BLaER1 (cell line): ENCODE measurements around the gene RPL18.

ENCODE experiments used
- H3K27ac ChIP-seq: shearing (Covaris generic); formaldehyde crosslinking; 2 replicates; pipeline ENCODE4 v1.8.1; 2022
- H3K27me3 ChIP-seq: shearing (Covaris generic); formaldehyde crosslinking; 2 replicates; pipeline ENCODE4 v1.8.1; 2022
- H3K36me3 ChIP-seq: shearing (Covaris generic); formaldehyde crosslinking; 2 replicates; pipeline ENCODE4 v1.8.1; 2022
- H3K4me1 ChIP-seq: shearing (Covaris generic); formaldehyde crosslinking; 2 replicates; pipeline ENCODE4 v1.8.1; 2022
- H3K4me2 ChIP-seq: shearing (Covaris generic); formaldehyde crosslinking; 2 replicates; pipeline ENCODE4 v1.8.1; 2022
- H3K4me3 ChIP-seq: shearing (Covaris generic); formaldehyde crosslinking; 2 replicates; pipeline ENCODE4 v1.8.1; 2022
- H3K9ac ChIP-seq: shearing (Covaris generic); formaldehyde crosslinking; 2 replicates; pipeline ENCODE4 v1.8.1; 2022
- H3K9me3 ChIP-seq: shearing (Covaris generic); formaldehyde crosslinking; 2 replicates; pipeline ENCODE4 v1.8.1; 2022
- H4K20me1 ChIP-seq: shearing (Covaris generic); formaldehyde crosslinking; 2 replicates; pipeline ENCODE4 v1.8.1; 2022
- Cebpa-rat ChIP-seq: shearing (Covaris generic); IDR thresholded peaks from 2 replicates; pipeline ENCODE4 v1.8.1; 2022

Gene RPL18

GRCh38 chr19:48615231-48616040 lies 3.5 kb downstream of the RPL18 start:
- H3K9me3 ChIP-seq = no peaks in the 10 kb centered on the region
- no peaks in the 10 kb centered on the region for H3K27me3 ChIP-seq
- H3K27ac ChIP-seq = no peak overlapping the region
- H3K36me3 ChIP-seq = peaks cover 52% of the 10 kb centered on the region
- H3K9ac ChIP-seq = peak overlapping the region; percentile 97
- no peak for TF ChIP-seq Cebpa-rat
- H4K20me1 ChIP-seq = peaks cover 54% of the 10 kb centered on the region
- peak overlapping the region; percentile 96; the same call in 1 of the 2 replicates for H3K4me2 ChIP-seq
- H3K4me1 ChIP-seq = peaks cover 55% of the 10 kb centered on the region
- no peak overlapping the region for H3K4me3 ChIP-seq

GRCh38 chr19:48614436-48615230 lies 4.3 kb downstream of the RPL18 start, which contains the start of gene FAM83E:
FAM83E (minus strand) TSS chr19:48615076; CDS start chr19:48613372, 1,704 bp downstream.
- H3K27ac ChIP-seq = peak within 1 kb of the TSS; percentile 26
- H3K9me3 ChIP-seq = no peaks in the 10 kb centered on the region
- H3K4me2 ChIP-seq = peak within 1 kb of the TSS; percentile 96; the same call in 1 of the 2 replicates
- no peaks in the 10 kb centered on the region for H3K27me3 ChIP-seq
- no peak for TF ChIP-seq Cebpa-rat
- H3K9ac ChIP-seq = peak within 1 kb of the TSS; percentile 97
- peaks cover 47% of the 10 kb centered on the region for H3K4me1 ChIP-seq
- H3K4me3 ChIP-seq = no peak within 1 kb of the TSS
- H3K36me3 ChIP-seq = peaks cover 52% of the 10 kb centered on the region
- peaks cover 54% of the 10 kb centered on the region for H4K20me1 ChIP-seq

GRCh38 chr19:48613852-48614435 lies 5.0 kb downstream of the RPL18 start:
- Histone ChIP-seq H3K4me1 (peaks cover 52% of the 10 kb centered on the region), H3K36me3 (peaks cover 52% of the 10 kb centered on the region), H3K27me3 (no peaks in the 10 kb centered on the region), H3K4me2 (no peak overlapping the region), H3K4me3 (no peak overlapping the region), H3K9ac (peak overlapping the region; percentile 4; the same call in 1 of the 2 replicates), H4K20me1 (peaks cover 54% of the 10 kb centered on the region), H3K27ac (peak overlapping the region; percentile 26), H3K9me3 (no peaks in the 10 kb centered on the region)
- no peak for TF ChIP-seq Cebpa-rat

- Histone ChIP-seq H3K4me2 (no peak overlapping the region), H3K4me1 (peaks cover 58% of the 10 kb centered on the region), H3K4me3 (no peak overlapping the region), H3K9me3 (no peaks in the 10 kb centered on the region), H3K27ac (peak overlapping the region; percentile 26; the same call in 1 of the 2 replicates), H3K27me3 (no peaks in the 10 kb centered on the region), H3K9ac (no peak overlapping the region), H3K36me3 (peaks cover 52% of the 10 kb centered on the region), H4K20me1 (peaks cover 48% of the 10 kb centered on the region)
- TF ChIP-seq Cebpa-rat = no peak
Measured at GRCh38 chr19:48613024-48613851, 5.7 kb downstream of the RPL18 start.

- Histone ChIP-seq H3K36me3 (peaks cover 40% of the 10 kb centered on the region), H3K4me2 (no peak overlapping the region), H3K4me1 (peaks cover 46% of the 10 kb centered on the region), H3K27ac (no peak overlapping the region), H3K9me3 (no peaks in the 10 kb centered on the region), H3K9ac (no peak overlapping the region), H4K20me1 (peaks cover 34% of the 10 kb centered on the region), H3K4me3 (no peak overlapping the region), H3K27me3 (no peaks in the 10 kb centered on the region)
- TF ChIP-seq Cebpa-rat = no peak
Measured at GRCh38 chr19:48611872-48612271, 7.1 kb downstream of the RPL18 start.

GRCh38 chr19:48609571-48610108 lies 9.3 kb downstream of the RPL18 start:
- Histone ChIP-seq H3K4me2 (peak overlapping the region; percentile 70), H3K9me3 (no peaks in the 10 kb centered on the region), H3K36me3 (peaks cover 18% of the 10 kb centered on the region), H3K27me3 (no peaks in the 10 kb centered on the region), H3K4me1 (peaks cover 27% of the 10 kb centered on the region), H3K4me3 (no peak overlapping the region), H3K9ac (no peak overlapping the region), H3K27ac (peak overlapping the region; percentile 67), H4K20me1 (peaks cover 12% of the 10 kb centered on the region)
- no peak for TF ChIP-seq Cebpa-rat

- peak overlapping the region; percentile 66; the same call in 1 of the 2 replicates for H3K9ac ChIP-seq
- TF ChIP-seq Cebpa-rat = no peak
- H3K4me3 ChIP-seq = no peak overlapping the region
- H4K20me1 ChIP-seq = peaks cover 4% of the 10 kb centered on the region; the same call in 1 of the 2 replicates
- H3K27me3 ChIP-seq = no peaks in the 10 kb centered on the region
- peak overlapping the region; percentile 70 for H3K4me2 ChIP-seq
- H3K4me1 ChIP-seq = peaks cover 24% of the 10 kb centered on the region
- peaks cover 9% of the 10 kb centered on the region for H3K36me3 ChIP-seq
- H3K9me3 ChIP-seq = no peaks in the 10 kb centered on the region
- H3K27ac ChIP-seq = peak overlapping the region; percentile 67
Measured at GRCh38 chr19:48608798-48609263, 10.1 kb downstream of the RPL18 start.

GRCh38 chr19:48607359-48607755 lies 11.6 kb downstream of the RPL18 start:
- Histone ChIP-seq H3K4me1 (peaks cover 12% of the 10 kb centered on the region), H3K27ac (no peak overlapping the region), H4K20me1 (no peaks in the 10 kb centered on the region), H3K9me3 (no peaks in the 10 kb centered on the region), H3K4me3 (no peak overlapping the region), H3K36me3 (peaks cover 7% of the 10 kb centered on the region; the same call in 1 of the 2 replicates), H3K9ac (0 out of 2 replicates have a peak overlapping the region, but pooled peaks have one; percentile 34), H3K27me3 (no peaks in the 10 kb centered on the region), H3K4me2 (no peak overlapping the region)
- no peak for TF ChIP-seq Cebpa-rat
